A204.1 (cell line): Measurements from ENCODE around the gene SMURF2.
"Not testable (repeated sequence)": the region's sequence is repeated elsewhere in the genome, so short reads cannot be mapped to it uniquely, and the experiment has no call there.

Source experiments
- FAIRE-seq: peaks from 2 replicates; lab custom pipeline; 2012; peaks lifted over from hg19 to GRCh38; lab: Jason Lieb, UNC

The SMURF2 gene

DNA sequence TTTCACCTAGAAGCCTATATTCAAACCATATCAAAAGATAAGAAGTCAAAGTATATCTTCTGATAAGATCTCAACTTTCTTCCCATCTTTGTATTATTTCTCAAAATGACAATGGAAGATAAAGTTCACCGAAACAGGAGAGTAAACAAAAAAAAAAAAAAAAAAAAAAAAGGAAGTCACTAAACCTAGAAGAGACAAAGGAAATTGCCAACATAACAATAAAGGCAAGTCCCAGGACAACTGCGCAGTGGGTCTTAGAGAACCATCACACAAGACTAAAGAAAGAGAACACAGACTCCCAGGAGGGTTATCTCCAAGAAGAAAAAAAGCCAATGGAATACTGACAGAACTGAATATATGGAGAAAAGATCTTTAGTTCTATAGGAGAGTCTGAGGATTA, 65.7 kb downstream of the SMURF2 start:
- no peak for FAIRE-seq

DNA sequence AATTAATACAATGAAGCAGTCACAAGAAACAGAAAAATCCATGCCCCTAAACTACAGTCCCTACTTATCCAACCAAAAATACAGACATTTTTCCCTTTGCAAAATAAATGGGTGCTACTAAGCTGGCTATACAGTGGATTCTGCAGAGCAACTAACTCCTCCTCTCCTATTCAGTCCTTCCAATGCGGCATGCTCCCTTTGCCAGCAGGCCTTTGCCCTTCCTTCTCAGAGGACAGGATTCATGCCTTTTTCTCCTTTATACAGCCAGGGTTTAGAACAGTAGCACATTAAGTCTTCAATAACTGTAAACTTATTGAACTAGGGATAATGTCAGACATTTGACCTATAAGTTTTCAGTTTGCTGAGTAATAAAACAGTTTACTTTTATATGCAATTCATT, 70.2 kb downstream of the SMURF2 start:
- FAIRE-seq = no peak

DNA sequence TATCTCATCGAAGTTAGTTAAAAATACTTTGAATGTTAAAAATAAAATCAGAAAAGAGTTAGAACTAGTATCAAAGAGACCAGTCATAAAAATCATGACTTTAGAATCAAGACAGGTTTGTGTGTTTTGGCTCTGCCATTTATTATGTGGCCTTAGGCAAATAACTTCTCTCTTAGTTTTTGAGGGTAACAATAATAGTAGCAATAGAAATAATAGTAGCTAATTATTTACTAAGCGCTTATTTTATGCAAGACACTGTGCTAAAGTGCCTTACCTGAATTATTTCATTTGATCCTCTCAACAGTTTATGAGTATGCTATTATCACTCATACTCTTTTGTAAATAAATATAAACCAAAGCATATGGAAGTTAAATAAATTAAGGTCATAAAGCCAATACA, 77.0 kb downstream of the SMURF2 start:
- FAIRE-seq = no peak

DNA sequence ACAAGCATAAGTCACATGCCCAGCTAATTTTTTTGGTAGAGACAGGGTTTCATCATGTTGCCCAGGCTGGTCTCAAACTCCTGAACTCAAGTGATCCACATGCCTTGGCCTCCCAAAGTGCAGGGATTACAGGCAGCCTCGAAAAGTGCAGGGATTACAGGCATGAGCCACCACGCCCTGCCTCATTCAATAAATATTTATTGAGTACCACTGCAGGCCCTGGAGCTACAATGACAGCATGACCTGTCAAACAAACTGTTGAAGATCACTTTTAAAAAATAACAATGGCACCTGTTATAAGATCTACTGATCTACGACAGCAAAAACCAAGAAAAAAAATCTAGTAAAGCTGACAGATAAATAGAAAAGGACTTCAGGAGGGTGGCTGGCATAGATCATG, 79.1 kb downstream of the SMURF2 start:
- no peak for FAIRE-seq

DNA sequence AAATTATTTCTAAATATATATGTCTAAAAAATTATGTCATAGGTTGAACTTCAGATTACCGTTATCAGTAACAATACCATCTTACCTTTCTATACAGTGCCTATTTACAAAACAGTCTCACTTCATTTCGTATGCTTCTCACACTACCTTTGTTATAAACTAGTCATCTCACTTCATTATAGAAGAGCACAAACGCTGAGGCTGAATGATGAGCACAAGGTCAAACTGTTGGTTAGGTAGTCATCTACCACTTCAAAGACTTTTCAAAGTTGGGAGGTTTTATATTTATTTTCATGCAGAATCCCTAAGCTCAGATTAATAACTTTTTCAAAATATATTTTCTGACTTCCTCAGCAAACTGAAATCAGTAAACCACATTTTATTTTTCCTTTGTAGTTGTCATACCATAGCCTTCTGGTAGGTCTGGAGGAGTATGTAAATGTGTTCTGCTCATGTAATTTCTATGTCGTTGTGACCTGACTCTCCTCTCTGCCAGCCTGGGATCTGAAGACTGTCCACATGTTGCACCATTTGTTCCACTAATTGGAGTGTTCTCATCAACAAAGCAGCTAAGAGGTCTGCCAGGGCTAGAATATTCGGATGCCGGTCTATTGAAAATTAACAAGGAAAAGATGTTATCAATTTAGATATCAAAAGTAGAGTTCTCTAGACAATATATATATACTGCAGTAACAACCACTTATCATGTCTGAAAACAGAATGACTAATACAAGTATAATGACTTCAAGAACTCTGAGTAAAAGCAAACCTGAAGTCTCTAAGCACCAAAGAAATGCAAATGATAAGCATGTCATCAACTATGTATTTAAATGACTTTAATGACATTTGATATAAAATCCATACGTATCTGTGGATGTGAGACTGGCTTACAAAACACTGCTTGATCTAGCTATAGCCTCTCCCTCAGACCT, 81.5 kb downstream of the SMURF2 start:
- FAIRE-seq = no peak

DNA sequence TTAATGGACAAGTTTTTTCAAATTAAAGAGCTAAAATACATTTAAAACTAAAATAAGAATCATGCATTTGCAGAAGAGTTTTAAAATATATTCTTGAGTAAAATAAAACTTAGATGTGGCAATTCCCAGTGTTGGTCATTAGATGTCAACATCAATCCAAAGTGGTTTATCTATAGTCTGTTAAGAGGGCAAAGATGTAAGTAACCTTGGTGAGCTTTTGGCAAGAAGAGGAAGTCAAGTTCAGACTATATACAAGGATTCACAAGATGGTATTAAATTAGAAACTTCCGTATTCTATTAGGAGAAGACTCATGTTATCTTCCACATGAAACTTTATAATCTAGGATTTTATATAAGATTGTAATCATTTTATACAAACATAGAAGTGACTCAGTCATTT, 82.2 kb downstream of the SMURF2 start:
- no peak for FAIRE-seq

DNA sequence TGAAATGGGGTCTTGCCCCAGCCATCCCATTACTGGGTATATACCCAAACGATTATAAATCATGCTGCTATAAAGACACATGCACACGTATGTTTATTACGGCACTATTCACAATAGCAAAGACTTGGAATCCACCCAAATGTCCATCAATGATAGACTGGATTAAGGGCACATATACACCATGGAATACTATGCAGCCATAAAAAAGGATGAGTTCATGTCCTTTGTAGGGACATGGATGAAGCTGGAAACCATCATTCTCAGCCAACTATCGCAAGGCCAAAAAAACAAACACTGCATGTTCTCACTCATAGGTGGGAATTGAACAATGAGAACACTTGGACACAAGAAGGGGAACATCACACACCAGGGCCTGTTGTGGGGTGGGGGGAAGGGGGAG, 85.1 kb downstream of the SMURF2 start:
- not testable (repeated sequence) for FAIRE-seq

DNA sequence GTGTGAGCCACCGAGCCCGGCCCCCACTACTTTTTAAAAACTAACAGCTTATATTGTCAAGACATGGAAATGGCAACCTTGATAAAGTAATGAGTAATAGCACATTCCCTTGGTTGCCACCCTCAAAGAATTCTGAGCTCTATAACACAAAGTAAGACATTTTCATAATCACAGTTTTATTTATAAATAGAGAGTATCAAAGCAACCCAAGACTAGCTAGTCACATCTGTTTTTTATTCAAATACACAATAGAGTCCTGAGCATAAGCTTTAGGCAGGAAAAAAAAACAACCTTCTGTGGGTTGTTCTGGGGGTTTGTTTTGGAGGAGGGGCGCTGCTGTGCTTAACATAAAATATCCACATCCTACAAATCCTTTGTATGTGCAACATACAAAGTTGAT, 86.7 kb downstream of the SMURF2 start:
- FAIRE-seq = no peak

DNA sequence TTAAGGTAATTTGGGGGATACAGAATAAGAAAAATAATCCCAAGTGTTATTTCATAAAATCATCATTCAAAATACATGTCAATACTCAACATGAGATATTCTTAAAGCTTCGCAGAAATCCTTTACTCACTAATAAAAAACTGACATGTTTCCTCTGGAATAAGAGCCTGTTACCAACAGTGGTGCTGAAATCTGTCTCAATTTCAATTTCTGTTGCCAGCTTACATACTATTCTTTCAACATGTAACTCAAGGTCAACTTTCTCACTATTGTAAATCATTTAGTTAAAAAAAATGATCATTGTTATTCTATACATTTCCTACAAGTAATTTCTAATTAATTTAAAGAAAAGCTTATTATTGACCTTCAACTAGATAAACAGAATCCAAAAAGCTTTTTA, 87.5 kb downstream of the SMURF2 start:
- no peak for FAIRE-seq

DNA sequence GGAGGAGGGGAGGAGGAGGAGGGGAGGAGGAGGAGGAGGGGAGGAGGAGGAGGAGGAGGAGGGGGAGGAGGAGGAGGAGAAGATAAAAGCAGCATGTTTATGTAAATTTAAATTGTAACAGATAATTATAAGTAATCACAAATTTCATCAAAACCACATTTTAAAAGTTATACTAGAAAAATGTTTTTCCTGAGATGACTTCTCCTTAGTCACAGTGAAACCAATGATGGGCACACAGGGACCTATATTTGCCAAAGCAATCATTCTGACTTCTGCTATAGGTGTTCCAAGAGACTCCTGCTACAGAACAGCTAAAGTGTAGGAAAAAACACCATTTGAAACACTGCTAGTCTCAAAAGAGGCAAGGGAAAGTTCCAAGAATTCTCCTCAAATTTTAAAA, 88.9 kb downstream of the SMURF2 start:
- FAIRE-seq = no peak

DNA sequence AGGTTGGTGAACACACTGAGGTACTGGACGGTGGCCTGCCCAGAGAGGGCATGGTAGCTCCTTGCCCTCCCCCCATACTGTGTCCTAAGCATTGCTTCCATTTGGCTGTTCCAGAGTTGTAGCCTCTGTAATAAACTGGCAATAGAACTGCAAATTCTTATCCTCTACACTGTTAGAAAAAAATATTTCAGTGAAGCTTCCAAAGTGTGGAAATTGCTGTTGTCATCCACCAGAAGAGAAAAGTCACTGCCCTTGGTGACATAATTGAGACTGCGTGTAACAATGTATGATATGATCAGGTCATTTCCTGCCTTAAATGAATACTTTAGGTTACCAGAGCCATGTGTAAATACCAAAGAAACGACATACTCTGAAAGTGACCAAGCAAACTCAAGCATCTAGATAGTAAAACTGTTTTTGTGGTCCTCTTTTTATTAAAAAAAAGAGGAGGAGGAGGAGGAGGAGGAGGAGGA, 89.4 kb downstream of the SMURF2 start:
- FAIRE-seq = no peak

DNA sequence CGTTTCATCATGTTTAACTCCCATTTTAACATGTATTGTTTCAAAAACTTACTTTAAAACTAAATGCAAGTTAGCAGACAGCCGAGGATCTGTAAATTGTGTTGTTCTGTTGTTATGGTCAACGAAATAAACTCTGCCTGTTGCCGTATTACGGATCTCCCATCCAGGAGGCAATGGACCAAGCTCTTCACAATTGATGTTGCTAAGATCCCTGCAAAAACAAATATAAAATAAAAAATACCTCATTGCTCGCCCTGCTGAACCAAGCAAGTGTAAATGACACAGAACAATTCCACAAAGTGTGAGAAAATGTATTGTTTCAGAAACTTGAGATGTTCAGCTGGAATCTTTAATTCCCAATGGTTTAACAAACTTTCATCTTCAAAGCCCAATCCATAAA, 90.4 kb downstream of the SMURF2 start:
- no peak for FAIRE-seq

DNA sequence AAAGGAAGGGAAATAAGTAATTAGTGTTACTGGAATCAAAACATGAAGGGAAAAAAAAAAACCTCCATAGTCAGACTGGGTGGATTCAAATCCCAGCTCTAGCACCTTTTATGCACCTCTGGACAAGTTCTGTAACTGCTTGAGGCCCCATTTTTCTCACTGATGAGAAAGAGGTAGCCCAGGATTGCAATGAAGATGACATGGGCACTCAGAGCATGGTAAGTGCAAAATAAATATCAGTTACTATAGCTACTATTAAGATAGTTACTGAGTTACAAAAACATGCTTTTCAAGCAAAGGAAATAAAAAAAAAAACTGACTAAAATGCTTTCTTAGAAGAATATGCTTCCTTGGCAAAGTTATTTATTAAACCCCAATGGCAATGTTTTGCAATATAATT, 96.5 kb downstream of the SMURF2 start:
- FAIRE-seq = no peak

DNA sequence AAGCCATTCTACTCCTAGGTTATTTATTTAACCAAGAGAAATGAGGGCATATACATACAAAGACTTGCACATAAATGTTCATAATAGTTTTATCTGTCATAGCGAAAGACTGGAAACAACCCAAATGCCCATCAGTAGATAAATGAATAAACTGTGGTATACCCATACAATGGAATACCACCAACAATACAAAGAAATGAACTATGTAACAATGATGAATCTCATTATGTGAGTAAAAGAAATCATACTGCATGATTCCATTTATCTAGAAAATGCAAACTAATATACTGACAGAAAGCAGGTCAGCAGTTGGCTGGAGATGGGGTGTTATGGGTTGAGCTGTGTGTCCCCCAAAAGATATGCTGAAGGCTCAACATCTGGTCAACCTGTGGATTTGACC, 98.0 kb downstream of the SMURF2 start:
- no peak for FAIRE-seq

DNA sequence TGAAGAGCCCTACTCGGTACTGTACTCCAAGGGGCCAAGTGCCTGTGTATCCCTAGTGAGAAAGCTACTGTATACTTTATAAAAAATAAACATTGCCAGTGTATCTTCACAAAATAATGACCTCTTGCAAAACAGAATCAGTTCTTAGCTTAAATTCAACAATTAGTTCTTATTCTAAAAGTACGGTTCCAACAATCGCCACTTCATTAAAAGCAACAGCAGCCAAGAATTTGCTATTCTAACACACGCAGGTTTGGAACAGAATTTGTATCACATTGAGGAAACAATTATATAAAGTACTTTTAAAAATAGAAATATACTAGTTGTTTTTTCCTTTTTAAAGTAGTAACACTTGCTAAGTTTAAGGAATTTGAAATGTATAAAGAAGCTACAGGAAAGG, 106.8 kb downstream of the SMURF2 start:
- no peak for FAIRE-seq

DNA sequence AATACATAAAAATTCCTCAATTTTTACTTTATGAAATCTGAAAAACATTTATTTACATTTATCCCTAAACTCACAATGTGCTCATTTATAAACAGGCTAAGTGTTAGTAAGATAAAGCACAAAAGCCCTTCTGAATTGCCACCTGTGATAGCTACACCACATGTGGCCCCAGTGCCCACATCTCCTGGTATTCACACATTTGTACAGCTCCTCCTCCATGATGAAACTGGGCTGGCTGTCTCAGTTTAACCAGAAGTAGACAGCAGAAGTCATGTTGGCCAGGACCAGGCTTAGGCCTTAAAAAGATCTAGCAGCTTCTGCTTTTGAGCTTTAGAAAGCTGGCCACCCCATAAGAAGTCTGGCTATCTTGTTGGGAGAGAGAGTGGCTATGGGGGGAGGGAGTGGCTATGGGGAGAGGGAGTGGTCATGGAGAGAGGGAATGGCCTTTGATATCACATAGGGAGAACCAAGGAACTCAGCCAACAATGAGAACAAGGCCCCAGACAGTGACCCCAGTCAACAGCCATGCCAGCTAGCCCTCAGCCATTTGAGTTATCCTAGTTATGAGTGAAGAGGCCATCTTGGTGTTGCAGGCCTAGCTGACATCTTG, 108.0 kb downstream of the SMURF2 start:
- no peak for FAIRE-seq

DNA sequence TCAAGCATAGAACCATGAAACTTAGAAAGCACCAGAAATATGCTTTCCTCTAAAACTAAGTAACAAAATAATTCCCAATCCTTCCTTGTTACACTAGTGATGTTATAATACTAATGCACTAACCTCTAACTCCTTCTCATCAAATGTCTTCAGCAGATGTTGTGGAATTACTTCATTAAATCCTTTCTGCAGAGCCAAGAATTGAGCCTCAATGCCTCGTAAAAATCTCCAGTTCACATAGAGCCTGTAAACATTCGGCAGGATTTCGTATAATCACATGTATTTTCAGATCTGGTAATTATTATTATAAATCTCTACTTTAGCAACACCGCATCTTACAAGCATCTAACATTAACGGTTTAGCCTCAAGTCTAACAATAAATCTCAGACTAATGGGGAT, 110.6 kb downstream of the SMURF2 start:
- FAIRE-seq = no peak

DNA sequence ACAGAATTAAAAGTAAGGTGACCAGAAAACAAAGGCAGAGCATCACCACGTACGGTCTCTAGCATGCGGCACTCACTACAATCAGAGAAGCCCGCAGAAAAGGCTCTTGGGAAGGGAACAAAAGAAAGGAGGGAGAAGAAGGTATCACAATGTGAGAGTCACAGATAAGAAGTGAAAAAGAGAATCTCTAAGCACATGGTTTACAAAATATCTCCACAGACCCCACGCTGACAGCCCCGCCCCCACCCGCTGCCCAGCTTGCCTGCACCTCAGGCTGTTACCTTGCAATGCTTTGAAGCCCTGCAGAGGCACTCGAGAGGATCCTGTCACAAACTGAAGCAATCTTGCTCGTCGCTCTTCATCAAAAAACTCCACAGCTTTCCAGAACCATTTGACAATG, 114.8 kb downstream of the SMURF2 start:
- no peak for FAIRE-seq

DNA sequence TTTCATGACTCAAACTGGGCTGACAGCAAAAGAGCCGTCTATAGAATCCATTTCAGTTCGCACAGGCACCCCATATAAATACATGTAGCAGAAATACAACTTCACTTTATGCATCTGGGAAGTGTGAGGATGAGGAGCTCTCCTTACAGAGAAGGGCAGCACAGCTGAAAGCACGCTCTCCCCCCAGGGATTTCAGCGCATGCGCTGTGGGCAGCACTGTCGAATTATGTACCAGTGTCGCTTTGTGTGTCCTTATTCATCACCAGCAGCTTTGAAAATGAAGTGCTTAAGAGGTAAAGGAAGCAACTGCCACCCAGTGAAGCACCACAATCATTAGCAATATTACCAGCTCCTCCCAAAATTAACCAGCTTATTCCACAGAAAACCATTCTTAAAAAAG, 115.4 kb downstream of the SMURF2 start:
- FAIRE-seq = no peak

DNA sequence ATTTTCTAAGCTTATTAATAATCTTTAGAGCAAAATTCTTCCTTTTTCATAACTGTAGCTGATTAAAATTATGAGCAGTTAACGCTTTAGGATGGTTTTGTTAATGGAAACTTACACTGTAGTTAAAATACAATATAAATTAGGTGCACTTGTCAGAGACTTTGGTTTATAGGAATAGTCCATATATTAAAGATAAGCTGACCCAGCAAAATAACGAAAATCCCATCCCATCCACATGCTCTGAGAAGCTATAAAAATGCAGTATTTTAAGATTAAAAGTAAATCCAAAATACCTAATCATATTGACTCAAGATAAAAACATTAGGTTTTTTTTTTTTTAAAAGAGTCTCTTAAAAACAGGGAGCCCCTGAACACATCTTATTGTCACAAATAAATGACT, 117.4 kb downstream of the SMURF2 start:
- FAIRE-seq = no peak

DNA sequence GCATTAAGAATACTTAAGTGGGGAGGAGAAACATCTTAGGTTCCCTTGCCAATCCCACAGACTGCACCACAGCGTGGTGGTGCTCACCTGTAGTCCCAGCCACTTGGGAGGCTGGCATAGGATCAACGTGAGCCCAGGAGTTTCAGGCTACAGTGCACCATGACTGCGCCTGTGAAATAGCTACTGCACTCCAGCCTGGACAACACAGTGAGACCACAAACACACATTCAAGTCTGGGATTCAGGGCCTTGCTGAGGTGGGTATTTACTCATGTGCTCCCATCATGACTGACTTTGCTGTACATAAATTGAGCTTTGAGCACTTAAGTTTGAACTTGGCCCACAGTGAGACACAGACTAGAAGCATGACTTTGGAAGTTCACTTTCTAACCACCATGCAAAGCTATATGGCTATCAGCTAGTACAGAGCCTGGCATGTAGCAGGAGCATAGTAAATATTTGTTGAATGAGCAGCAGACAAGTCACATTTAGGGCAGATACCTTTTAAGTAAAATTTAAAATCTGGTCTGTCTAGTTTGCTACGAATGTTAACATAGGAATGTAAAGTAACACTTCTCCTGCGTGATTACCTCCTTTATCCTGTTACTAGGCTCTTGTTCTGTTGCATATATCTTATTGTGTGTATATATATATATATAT, 121.9 kb downstream of the SMURF2 start:
- FAIRE-seq = no peak

DNA sequence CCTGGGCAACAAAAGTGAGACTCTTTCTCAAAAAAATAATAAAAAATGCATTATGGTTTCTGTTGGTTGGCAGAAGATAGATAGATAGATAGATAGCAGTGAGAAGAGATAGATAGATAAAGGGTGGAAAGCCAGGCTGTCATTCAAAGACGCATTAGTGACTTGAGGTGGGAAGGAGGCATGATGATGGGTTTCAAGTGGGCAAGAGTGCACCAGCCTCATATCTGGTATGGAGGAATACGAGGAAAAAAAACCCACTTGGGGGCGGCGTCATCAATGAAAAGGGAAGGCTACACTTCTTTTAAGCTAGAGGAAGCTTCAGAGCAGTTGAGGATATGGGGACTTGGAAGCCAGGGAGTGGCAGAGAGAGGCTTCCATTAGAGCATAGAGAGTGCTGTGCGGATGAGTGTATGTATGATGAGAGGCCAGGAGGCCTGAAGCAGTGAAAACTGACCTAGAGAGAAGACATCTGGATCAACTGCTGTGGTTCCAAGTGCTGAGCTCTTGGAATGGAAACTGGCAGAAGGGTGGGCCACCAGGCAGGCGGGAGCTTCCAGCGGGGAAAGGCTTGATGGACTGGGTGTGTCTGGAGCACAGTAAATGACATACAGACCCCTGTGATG, 123.5 kb downstream of the SMURF2 start:
- no peak for FAIRE-seq

DNA sequence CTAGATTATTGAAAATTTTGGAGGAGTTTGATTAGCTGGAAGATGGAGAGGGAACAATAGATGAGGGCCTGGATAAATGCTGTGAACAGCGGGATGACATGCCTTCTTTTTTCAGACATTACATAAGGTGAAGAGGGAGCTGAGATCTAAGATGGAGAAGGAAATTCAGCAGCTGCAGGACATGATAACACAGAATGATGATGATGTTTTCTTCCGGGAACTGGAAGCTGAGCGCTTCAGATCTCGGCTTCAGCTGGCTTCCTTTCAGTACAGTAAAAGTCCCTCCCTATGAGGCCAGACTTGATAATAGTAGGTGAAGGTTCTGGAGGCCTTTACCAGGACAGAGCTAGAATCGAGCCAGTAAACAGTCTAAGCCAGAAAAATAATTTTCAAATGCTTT, 124.6 kb downstream of the SMURF2 start:
- no peak for FAIRE-seq
